GM11168 (cell line): Measurements from ENCODE around the gene TINAGL1.
"Not testable (repeated sequence)": the region's sequence is repeated elsewhere in the genome, so short reads cannot be mapped to it uniquely, and the experiment has no call there.

Experiments used
- in situ Hi-C: fragments of 300-500 bp; cut with MboI; formaldehyde crosslinking; loops from one replicate; pipeline ENCODE4 v1.12.0; 2022; ENCODE audit warnings: low sequenced_read_pairs; ENCODE audit not compliant: unreplicated experiment

TINAGL1 gene

DNA sequence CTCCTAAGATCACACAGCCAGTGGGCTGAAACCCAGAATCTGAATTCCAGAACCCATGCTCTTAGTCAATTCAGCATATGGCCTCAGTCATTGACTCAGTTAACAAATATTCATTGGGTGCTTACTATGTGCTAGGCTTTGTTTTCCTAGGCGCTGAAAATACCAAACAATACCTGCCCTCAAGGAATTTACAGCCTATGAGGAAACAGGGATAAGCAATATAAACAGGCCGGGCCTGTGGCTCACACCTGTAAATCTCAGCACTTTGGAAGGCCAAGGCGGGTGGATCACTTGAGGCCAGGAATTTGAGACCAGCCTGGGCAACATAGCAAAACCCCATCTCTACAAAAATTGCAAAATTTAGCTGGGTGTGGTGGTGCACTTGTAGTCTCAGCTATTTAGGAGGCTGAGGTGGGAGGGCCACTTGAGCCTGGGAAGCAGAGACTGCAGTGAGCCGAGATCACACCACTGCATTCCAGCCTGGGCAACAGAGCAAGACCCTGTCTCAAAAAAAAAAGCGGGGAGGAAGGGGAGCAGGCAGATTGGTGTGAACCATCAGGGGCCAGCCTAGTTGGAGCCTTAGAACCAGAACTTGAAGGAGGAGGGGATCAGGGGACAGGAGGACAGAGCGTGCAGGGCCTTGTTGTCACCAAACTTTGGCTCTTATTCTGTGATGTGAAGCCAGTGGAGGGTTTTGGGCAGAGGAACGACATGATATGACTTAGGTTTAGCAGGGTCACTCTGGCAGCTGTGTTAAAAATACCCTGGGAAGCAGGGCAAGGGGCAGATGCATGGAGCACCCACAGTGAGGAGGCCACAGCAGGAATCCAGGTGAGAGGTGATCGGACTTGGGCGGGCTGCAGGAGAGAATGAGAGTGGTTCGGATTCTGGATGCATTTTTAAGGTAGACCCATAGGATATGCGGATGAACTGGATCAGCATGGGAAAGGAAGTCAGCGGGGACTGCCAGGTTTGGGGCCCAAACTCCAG lies 5.8 kb downstream of the TINAGL1 start:
- in situ Hi-C loops, result no loop called here

DNA sequence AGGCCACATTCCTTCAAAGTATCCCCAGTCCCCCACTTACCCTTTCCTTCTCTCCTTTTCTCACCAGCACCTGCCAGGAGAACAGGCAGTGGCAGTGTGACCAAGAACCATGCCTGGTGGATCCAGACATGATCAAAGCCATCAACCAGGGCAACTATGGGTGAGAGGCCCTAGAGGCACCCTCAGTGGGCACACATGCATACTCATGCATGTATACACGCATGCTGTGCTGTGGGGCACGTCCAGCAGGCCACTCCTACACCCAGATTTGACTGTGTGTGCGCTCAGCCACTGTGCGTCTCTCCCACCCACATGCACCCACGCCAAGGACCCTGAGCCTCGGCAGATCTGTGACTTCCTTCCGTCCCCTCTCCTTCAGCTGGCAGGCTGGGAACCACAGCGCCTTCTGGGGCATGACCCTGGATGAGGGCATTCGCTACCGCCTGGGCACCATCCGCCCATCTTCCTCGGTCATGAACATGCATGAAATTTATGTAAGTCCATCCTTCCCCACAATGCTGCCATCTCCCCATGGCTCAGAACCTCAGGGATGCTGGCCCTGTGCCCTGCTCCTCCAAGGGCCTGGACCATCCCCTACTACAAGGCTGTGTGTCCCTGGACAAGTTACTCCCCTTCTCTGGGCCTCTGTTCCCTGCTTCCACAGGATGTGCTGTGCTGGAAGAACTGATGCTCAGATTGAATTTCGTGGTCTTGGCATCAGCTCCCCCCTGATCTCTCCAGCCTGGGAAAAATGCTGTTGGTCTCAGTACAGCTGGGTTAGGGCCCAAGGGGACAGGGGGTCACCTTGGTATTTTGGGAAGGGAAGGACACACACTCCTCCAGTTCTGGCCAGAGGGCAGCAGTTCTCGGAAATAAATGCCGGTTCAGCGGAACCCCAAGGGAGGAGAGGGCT lies 7.0 kb downstream of the TINAGL1 start:
- in situ Hi-C loops, result no loop called here

DNA sequence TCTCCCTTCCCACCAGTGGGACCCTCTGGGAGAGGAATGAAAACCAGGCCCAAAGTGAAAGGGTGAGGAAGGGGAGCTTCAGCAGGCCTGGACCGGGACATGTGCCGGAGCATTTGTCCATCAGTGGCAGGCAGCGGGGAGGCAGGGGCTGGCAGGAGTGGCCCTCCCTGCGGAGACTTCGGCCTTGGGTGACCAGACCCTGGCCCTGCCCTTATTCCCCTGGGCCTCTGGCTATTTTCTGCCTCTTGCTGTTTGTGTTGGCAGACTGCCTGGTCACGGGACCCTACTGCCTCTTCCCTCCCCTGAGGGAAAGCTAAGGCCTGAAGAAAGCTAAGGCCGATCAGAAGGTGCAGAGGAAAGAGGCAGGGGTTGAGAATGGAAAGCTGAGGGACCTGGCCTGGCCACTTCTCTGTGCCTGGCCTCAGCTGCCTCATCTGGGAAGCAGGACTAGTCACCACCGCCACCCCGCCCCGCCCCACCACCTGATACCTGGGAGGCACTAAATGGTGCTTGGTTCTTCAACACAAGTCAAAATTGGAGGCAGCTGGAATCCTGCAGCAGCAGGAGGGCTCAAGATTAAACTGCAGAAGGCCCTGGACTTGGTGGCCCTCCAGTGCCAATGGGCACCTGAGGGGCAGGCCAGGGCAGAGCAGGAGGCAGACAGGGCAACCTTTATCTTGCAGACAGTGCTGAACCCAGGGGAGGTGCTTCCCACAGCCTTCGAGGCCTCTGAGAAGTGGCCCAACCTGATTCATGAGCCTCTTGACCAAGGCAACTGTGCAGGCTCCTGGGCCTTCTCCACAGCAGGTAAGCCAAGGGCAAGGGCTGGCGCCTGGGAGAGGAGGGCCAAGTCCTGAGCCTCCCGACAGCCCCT lies 7.9 kb downstream of the TINAGL1 start:
- in situ Hi-C loops, result no loop called here

DNA sequence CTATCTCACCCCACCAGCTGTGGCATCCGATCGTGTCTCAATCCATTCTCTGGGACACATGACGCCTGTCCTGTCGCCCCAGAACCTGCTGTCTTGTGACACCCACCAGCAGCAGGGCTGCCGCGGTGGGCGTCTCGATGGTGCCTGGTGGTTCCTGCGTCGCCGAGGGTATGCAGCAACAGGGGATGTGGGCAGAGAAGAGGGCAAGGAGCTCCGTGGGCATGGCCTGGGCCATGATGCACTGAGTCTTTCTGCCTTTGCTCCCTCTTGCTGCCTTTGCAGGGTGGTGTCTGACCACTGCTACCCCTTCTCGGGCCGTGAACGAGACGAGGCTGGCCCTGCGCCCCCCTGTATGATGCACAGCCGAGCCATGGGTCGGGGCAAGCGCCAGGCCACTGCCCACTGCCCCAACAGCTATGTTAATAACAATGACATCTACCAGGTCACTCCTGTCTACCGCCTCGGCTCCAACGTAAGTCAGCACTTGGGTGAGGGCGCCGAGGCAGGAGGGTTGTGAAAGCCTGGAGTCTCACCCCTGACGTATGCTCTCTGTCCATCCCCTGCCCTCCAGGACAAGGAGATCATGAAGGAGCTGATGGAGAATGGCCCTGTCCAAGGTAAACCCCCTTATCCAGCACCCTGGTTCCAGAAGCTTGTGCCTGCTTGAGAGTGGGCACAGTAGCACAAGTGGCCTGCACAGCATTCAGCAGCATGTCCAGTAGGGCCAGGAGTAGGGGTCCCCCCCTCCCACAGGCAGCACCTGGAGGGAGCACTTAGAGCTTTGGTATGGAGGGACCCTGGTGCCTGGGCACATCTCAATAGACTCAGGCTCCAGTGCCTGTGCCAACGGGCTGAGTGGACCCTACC lies 8.8 kb downstream of the TINAGL1 start:
- in situ Hi-C loops, result no loop called here

DNA sequence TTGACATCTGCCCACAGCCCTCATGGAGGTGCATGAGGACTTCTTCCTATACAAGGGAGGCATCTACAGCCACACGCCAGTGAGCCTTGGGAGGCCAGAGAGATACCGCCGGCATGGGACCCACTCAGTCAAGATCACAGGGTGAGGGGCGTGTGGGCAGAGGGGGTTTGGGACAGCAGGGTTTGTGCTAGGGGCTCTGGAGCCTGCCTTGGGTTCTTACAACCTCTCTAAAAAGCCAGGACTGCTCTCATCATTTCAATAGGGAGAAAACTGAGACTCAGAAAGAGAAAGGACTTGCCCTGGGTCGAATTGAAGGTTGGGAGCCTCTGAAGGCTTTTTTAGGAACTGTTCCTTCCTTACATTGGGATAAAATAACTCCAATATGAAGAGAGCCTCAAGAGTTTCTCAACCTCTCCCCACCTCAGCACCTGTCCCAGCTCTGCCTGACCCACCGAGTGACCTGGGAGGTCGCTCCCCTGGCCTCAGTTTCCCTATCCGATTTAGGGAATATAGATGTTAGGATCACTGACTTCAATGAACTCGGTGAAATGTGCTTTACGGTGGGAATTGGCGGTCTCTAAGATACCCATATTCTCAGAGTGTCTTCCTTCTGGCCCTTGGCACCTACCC lies 9.5 kb downstream of the TINAGL1 start:
- in situ Hi-C loops, result no loop called here

DNA sequence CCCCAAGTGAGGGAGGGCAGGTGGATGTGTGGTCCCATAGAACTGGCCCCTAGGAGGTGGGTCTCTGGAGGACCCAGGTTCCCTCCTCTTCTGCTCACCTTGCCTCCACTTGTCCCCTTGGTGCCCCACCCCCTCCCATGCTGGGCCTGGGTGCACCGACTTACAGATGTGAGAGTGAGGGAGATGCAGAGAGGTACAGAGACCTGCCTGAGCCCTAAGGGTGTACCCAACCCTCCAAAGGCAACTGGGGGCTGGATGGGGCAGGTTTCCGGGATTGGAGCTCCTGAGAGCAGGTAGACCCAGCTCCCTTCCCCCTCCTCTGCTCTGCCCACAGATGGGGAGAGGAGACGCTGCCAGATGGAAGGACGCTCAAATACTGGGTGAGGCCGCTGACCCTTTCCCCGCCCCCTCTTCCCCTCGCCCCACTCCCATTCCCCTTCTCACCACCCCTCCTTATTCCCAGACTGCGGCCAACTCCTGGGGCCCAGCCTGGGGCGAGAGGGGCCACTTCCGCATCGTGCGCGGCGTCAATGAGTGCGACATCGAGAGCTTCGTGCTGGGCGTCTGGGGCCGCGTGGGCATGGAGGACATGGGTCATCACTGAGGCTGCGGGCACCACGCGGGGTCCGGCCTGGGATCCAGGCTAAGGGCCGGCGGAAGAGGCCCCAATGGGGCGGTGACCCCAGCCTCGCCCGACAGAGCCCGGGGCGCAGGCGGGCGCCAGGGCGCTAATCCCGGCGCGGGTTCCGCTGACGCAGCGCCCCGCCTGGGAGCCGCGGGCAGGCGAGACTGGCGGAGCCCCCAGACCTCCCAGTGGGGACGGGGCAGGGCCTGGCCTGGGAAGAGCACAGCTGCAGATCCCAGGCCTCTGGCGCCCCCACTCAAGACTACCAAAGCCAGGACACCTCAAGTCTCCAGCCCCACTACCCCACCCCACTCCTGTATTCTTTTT lies 10.3 kb downstream of the TINAGL1 start:
- in situ Hi-C loops, result no loop called here

DNA sequence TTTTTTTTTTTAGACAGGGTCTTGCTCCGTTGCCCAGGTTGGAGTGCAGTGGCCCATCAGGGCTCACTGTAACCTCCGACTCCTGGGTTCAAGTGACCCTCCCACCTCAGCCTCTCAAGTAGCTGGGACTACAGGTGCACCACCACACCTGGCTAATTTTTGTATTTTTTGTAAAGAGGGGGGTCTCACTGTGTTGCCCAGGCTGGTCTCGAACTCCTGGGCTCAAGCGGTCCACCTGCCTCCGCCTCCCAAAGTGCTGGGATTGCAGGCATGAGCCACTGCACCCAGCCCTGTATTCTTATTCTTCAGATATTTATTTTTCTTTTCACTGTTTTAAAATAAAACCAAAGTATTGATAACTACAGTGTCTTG lies 11.0 kb downstream of the TINAGL1 start:
- in situ Hi-C loops, result not testable (repeated sequence)

DNA sequence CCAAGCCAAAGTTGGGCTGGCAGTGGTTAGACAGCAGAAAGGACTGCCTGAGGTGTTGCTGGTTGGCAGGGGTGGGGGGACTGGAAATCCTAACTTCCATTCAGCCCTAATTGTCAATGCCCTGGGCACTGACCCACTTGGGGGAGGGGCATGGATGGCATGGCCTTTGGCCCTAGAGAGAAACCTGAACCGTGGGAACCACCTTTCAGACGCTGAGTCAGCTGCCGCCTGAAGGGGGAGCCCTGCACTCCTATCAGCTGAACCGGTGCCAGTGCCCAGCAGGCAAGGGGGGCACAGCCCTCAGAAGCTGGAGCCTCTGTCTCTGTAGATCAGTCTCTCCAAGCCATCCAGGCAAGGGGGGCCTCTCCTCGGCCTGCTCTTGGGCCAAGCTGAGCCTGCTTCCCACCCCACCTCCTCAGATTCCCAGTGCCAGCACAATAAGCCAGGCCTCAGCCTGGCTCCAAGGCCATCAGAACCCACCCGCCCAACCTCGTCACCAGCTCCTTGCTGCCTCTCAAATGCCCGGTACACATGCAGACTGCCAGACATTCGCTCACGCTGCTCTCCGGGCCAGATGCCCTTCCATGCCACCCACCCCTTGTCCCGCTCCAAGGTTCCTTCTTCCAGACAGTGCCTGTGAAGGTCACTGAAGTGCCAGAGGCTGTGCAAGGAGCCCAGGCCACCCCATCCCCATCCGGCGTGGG lies 11.6 kb downstream of the TINAGL1 start:
- in situ Hi-C loops, result no loop called here

DNA sequence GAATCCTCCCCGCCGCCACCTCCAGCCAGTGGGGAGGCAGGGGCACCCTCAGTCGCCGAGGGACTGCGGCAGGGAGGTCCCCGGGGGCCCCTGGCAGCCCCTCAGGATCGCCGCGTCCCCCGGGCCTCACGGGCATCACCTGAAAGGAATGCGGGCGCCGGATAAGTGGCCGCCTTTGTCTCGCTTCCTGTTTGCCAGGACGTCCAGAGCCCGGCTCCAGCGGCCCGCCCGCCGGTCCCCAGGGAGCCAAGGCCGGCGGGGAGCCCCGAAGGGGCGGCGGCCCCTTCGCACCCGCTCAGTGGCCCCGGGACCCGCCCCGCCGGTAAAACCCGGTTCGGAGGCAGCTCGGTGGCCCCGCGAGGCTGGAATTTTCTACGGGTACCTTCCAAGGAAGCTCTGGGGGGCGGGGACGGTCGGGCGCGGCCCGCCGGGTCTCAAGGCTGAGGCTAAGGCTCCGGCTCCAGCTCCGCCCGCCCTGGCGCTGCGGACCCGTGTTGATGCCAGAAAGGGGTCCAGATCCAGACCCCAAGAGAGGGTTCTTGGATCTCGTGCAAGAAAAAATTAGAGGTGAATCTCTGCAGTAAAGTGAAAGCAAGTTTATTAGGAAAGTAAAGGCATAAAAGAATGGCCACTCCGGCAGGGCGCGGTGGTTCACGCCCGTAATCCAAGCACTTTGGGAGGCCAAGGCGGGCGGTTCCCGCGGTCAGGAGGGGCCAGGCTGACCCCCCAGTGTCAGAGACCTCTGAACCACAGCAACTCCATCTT lies 12.6 kb downstream of the TINAGL1 start:
- in situ Hi-C loops, result no loop called here

DNA sequence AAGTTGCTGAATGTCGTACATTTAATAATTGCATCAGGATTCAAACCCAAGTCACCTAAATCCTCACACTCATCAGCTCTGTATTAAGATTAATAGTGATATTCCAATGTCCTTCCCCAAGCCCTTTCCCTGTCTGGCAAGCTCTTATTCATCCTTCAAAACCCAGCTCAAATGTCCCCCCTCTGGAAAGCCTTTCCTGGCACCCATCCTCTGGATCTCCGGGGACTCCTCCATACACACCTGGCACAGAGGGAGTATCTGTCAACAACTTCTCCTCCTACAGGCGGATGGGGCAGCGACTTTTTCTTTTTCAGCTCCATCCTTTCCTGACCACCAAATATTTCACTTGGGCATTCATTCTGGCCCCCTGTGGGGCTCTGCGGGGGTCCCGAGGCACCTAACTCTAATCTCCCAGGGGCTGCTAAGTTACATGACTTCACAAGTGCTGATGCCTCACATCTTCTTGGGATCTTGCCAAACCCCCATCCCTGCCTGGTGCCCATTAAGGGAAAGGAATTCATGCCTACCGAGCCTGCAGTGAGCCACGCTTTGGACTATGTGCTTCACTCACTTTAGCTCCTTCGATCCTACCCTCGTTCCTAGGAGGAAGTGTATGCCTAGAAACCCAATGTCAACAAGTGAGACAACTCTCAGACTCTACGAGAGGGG lies 15.2 kb downstream of the TINAGL1 start:
- in situ Hi-C loops, result no loop called here

DNA sequence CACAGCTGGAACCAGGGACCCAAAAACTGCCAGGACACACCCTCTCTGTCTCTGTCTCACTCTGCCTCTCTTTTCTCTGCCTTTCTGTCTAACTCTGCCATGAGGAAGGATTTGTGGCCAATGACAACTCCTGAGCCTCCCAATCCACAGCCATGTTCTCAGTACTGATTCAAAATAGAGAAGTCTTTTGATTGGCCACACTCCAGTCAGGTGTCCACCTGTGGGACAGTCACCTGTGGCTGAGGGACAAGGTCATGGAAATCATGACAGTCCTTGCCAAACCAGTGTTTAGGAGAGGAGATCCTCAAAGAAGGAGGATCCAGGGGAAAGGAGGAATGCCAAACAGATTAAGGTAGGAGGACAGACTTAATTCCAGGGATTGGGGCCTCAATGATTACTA lies 15.8 kb downstream of the TINAGL1 start:
- in situ Hi-C loops, result no loop called here

DNA sequence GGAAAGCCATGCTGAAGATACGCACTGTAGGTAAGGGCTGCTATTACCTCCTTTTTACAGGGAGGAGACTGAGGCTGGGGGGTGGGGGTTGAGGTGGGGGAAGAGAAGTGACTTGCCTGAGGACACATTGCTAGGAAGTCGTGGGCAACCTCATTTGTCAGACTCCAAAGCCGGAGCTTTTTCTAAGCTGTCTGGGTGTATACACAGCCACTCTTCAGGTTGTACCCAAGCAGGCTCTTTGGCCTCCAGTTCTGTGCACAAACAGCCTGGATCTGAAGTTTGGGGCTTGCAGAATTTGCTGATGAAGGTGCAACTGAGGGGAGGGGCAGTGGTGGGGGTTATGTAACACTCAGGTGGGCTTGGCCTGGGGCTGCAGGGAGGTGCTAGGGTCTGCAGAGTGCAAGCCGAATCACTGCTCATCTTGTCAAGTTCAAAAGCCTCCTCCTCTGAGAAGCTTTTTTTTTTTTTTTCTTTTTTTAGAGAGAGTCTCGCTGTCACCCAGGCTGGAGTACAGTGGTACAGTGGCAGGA lies 16.9 kb downstream of the TINAGL1 start:
- in situ Hi-C loops, result no loop called here

DNA sequence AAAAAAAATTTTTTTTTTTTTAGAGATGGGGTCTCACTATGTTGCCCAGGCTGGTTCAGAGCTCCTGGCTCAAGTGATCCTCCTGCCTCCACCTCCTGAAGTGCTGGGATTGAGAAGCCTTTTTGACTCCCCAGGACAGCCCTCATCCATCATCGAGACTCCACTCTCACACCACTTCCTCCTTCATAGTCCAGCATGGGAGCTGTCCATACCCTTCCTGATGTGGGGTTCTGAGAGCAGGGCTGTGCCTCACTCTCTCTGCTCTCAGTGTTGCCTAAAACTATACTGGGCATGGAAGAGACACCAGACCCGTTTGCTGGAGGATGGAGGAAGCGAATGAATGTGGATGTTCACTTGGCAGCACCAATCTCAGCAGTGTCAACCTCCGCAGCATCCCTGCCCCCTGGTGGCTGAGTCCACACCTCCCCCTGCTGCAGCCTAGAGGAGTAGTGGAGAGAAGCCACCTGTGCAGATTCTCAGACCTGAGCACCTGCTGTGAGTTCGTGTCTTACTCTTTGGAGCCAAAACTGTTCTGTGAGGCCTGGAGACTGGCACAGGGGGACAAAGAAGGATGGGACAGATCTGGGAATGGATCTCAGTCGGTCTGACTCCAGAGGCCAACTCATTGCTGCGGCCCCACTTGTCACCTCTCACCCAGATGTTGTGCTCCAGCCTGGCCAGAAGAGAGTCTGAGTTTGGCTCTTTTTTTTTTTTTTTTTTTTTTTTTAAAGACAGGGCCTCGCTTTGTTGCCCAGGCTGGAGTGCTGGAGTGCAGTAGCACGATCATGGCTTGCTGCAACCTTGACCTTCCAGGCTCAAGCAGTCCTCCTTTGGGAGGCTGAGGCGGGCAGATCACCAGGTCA lies 17.7 kb downstream of the TINAGL1 start:
- in situ Hi-C loops, result no loop called here

DNA sequence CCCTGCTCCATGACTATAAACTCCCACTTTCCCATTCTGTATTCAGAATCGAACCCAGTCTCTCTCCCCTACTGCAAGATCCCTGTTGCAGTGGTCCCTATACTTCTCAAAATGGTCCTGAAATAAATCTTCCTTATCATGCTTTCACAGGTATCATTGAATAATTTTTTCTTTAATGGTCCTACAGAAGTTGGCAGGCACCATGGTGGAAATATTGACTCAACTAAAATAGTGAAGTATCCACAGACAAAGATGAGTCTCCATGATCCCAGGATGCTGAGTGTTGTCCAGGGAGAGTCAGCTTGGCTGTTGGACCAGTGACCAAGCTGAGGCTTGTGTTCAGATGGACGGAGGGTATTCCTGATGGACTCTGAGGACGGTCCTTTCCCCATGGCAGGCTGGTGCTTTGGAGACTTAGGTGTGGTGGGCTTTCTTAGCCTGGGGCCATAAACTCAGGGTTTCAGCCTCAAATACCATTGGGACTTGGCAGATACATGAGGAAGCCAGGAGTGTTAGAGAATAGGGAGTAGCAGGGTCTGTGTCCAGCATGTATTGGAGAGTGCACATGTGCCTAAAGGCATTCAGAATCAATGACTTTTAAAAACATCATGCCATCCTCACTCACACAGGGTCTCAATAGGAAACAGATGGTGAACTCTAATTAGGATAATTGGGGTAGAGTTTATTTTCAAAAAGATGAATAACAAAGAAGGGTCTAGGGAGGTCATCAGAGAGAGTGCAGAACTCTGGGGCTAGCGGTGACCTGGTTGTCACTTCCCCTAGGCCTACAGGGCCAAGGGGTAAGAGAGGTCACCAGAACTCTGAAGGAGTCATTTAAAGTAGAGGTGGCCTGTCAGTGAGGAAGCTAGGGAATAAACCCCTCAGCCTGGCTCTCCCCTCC lies 19.8 kb downstream of the TINAGL1 start:
- in situ Hi-C loops, result no loop called here
